K562 (cell line): ENCODE data around the gene SGK1. TPM values are rescaled to one million over a fixed set of nuclear protein-coding genes. Genes with fewer than 3 reads are reported as not detected.

ENCODE experiments used
- ATAC-seq: fragments of 200-7000 bp; cut with Tn5 transposase; 3 replicates; pipeline ENCODE4 v1.9.1; 2020; ENCODE audit warnings: moderate library complexity
- BruUV-seq: library from RNA; stranded (reverse); fragments of 400-500 nt; replicated peaks from 2 replicates; lab custom pipeline; 2021; lab: Mats Ljungman, UMichigan
- CTCF ChIA-PET: fragments of 300-600 bp; formaldehyde crosslinking; extraction: SDS; loops from one replicate; lab custom pipeline; 2021; ENCODE audit warnings: low intra/inter-chr PET ratio; lab: Yijun Ruan, JAX
- POLR2A ChIA-PET: fragments of 300-600, 350-650 bp; sonication (Branson Sonifier 250); formaldehyde crosslinking; extraction: SDS; loops from one replicate; lab custom pipeline; 2021; ENCODE audit warnings: antibody characterized with exemption, inconsistent platforms; lab: Yijun Ruan, JAX
- DNase-seq, 4 experiments: peaks; one replicate each; pipeline versions ENCODE4 v3.0.0 to v3.0.0-alpha.2; 2011 to 2018; ENCODE audit warnings: low spot score in 3 of 4, mixed read lengths in 3 of 4; ENCODE audit errors: extremely low read depth in 1 of 4
- FAIRE-seq: peaks from 2 replicates; lab custom pipeline; 2011; peaks lifted over from hg19 to GRCh38; lab: Jason Lieb, UNC
- H2AFZ ChIP-seq: 2 replicates; pipeline ENCODE4 v1.6.0; 2011; ENCODE audit warnings: low read depth, low read length, control low read depth, inconsistent platforms
- H3K27ac ChIP-seq: fragments of 200-600 bp; 3 replicates; pipeline ENCODE4 v1.8.0; 2011; ENCODE audit warnings: low read depth, mild to moderate bottlenecking, control low read depth, inconsistent platforms, low read length, moderate library complexity, mixed read lengths; ENCODE audit errors: extremely low read depth
- H3K27me3 ChIP-seq, 2 experiments: fragments of 300-600 bp in 1 of 2; 2 replicates in 1 of 2; 3 replicates in 1 of 2; pipeline versions ENCODE4 v1.6.0 to v1.8.0; 2011; ENCODE audit warnings: inconsistent platforms in 2 of 2, low read length in 2 of 2, mild to moderate bottlenecking in 1 of 2, mixed read lengths in 1 of 2, moderate library complexity in 1 of 2; ENCODE audit not compliant: control insufficient read depth in 2 of 2, insufficient read depth in 2 of 2
- H3K36me3 ChIP-seq: fragments of 300-600 bp; 3 replicates; pipeline ENCODE4 v1.8.0; 2011; ENCODE audit warnings: mild to moderate bottlenecking, low read length, inconsistent platforms; ENCODE audit not compliant: control insufficient read depth, insufficient read depth
- H3K4me1 ChIP-seq, 2 experiments: fragments of 200-600 bp in 1 of 2; replicated peaks in 1 of 2; 2 replicates in 1 of 2; 3 replicates in 1 of 2; pipeline versions ENCODE4 v1.5.1 to v1.8.0; 2011; ENCODE audit warnings: inconsistent platforms in 2 of 2, low read length in 2 of 2, mild to moderate bottlenecking in 1 of 2, mixed read lengths in 1 of 2, moderate library complexity in 1 of 2; ENCODE audit not compliant: control insufficient read depth in 2 of 2, insufficient read depth in 2 of 2
- H3K4me2 ChIP-seq: 2 replicates; pipeline ENCODE4 v1.6.1; 2011; ENCODE audit warnings: low read length, control low read depth, inconsistent platforms, mixed read lengths; ENCODE audit not compliant: insufficient read depth
- H3K4me3 ChIP-seq: fragments of 200-600 bp; sonication (generic), shearing (Covaris generic); 2 replicates; pipeline ENCODE4 v1.5.1; 2016; ENCODE audit warnings: control low read depth, inconsistent platforms
- H3K79me2 ChIP-seq: fragments of 200-600 bp; 3 replicates; pipeline ENCODE4 v1.8.0; 2011; ENCODE audit warnings: low read length, inconsistent platforms; ENCODE audit not compliant: control insufficient read depth, insufficient read depth
- H3K9ac ChIP-seq, 2 experiments: 2 replicates each; pipeline versions ENCODE4 v1.6.0 to v1.6.1; 2011; ENCODE audit warnings: low read depth in 2 of 2, low read length in 2 of 2, control low read depth in 1 of 2, inconsistent platforms in 1 of 2, mild to moderate bottlenecking in 1 of 2, mixed read lengths in 1 of 2; ENCODE audit not compliant: insufficient read depth in 1 of 2
- H3K9me1 ChIP-seq: one replicate; pipeline ENCODE4 v1.6.0; 2011; ENCODE audit warnings: inconsistent platforms, mild to moderate bottlenecking, low read length, moderate library complexity; ENCODE audit not compliant: control insufficient read depth, insufficient read depth
- H3K9me3 ChIP-seq: replicated peaks from 2 replicates; pipeline ENCODE4 v1.5.1; 2011; ENCODE audit warnings: low read depth, low read length, inconsistent platforms; ENCODE audit not compliant: control insufficient read depth, insufficient read depth
- H4K20me1 ChIP-seq: replicated peaks from 2 replicates; pipeline ENCODE4 v1.6.1; 2011; ENCODE audit warnings: low read length, inconsistent platforms, mixed read lengths; ENCODE audit not compliant: control insufficient read depth, insufficient read depth
- CBX5 ChIP-seq: IDR thresholded peaks from 2 replicates; pipeline ENCODE4 v1.6.1; 2014; ENCODE audit warnings: low read depth, borderline replicate concordance
- CCAR2 ChIP-seq: fragments of 200-400 bp; formaldehyde crosslinking; IDR thresholded peaks from 2 replicates; pipeline ENCODE4 v1.6.1; 2017; ENCODE audit warnings: mild to moderate bottlenecking, low read depth, low read length
- E4F1 ChIP-seq: fragments of 250-450 bp; sonication (Bioruptor Pico); IDR thresholded peaks from 2 replicates; pipeline ENCODE4 v1.5.0; 2021; ENCODE audit warnings: mild to moderate bottlenecking, borderline replicate concordance
- HBP1 ChIP-seq: fragments of 450-650 bp; formaldehyde crosslinking; IDR thresholded peaks from 2 replicates; pipeline ENCODE4 v1.4.0; 2022; ENCODE audit warnings: missing genetic modification characterization
- IRF2 ChIP-seq: sonication (generic); formaldehyde crosslinking; IDR thresholded peaks from 2 replicates; pipeline ENCODE4 v1.8.1; 2022; ENCODE audit warnings: mild to moderate bottlenecking, missing genetic modification reagents
- KDM1A ChIP-seq, 2 experiments: fragments of 450-650 bp; IDR thresholded peaks; 2 replicates each; pipeline ENCODE4 v1.6.1; 2016; ENCODE audit warnings: mild to moderate bottlenecking in 2 of 2
- KDM2B ChIP-seq: fragments of 250-450 bp; sonication (Bioruptor Pico); IDR thresholded peaks from 2 replicates; pipeline ENCODE4 v1.8.0; 2021; ENCODE audit warnings: mild to moderate bottlenecking, moderate library complexity
- MTA3 ChIP-seq: fragments of 450-650 bp; formaldehyde crosslinking; IDR thresholded peaks from 2 replicates; pipeline ENCODE4 v1.6.1; 2017; ENCODE audit warnings: mild to moderate bottlenecking, borderline replicate concordance
- NR1H2 ChIP-seq: sonication (generic); formaldehyde crosslinking; IDR thresholded peaks from 2 replicates; pipeline ENCODE4 v1.4.0; 2020; ENCODE audit warnings: mild to moderate bottlenecking, missing genetic modification reagents
- RBM22 ChIP-seq: fragments of 200-400 bp; formaldehyde crosslinking; IDR thresholded peaks from 2 replicates; pipeline ENCODE4 v1.6.1; 2018; ENCODE audit warnings: low read length, low read depth; ENCODE audit not compliant: poor library complexity, severe bottlenecking
- RCOR1 ChIP-seq, 2 experiments: IDR thresholded peaks; 2 replicates each; pipeline ENCODE4 v1.6.1; 2012; ENCODE audit warnings: low read depth in 2 of 2, low read length in 2 of 2, borderline replicate concordance in 1 of 2, improper control_type of control experiment in 1 of 2
- SMC3 ChIP-seq: conservative IDR thresholded peaks from 2 replicates; pipeline ENCODE4 v1.6.1; 2011; ENCODE audit warnings: low read depth, low read length, improper control_type of control experiment; ENCODE audit not compliant: insufficient read depth
- SPI1 ChIP-seq: IDR thresholded peaks from 2 replicates; pipeline ENCODE4 v1.6.1; 2011; ENCODE audit warnings: low read depth, low read length, control low read depth, borderline replicate concordance
- ZEB2 ChIP-seq: fragments of 450-650 bp; IDR thresholded peaks from 2 replicates; pipeline ENCODE4 v1.6.1; 2016
- WGBS: fragments of 100-300 bp; shearing (Covaris generic); methylation state at CpG from one replicate; pipeline ENCODE4 v1.1.6; 2016; ENCODE audit warnings: low coverage, mixed read lengths; ENCODE audit not compliant: insufficient coverage; ENCODE audit errors: missing lambda C conversion rate; 5-methylcytosine and 5-hydroxymethylcytosine counted together
- in situ Hi-C: fragments of 300-500 bp; cut with MboI; formaldehyde crosslinking; loops from 4 replicates; pipeline ENCODE4 v1.15.0; 2018; ENCODE audit warnings: inconsistent platforms, mixed read lengths
- intact Hi-C: fragments of 100-400 bp; cut with micrococcal nuclease; formaldehyde crosslinking; loops from 2 replicates; pipeline ENCODE4 v1.14.2; 2022
- polyA plus RNA-seq, 8 experiments: library from polyadenylated mRNA; depleted of rRNA in 4 of 8; stranded (reverse) in 5 of 8; unstranded in 3 of 8; fragments of >200 nt; fragmentation: Nextera tagmentation in 2 of 8; fragmentation: Illumina TruSeq in 1 of 8; extraction: Ambion mirVana in 2 of 8; extraction: Trizol in 1 of 8; gene quantifications; 2 replicates each; pipeline versions ENCODE4 v1.2.1 to v1.2.3, GENCODE V29; 2011 to 2014; ENCODE audit warnings: inconsistent platforms in 1 of 8, missing spikeins in 1 of 8
- total RNA-seq, 7 experiments: library from RNA; depleted of rRNA in 6 of 7; stranded (reverse); fragments of >200 nt in 6 of 7; fragmentation: Illumina TruSeq in 2 of 7; extraction: Trizol in 2 of 7; gene quantifications; 2 replicates each; pipeline versions ENCODE4 v1.2.1 to v1.2.3, GENCODE V29; 2011 to 2021; ENCODE audit warnings: low replicate concordance in 1 of 7
- TF ChIP-seq, protein P1 (sequence below): sonication (generic); formaldehyde crosslinking; IDR thresholded peaks from 2 replicates; pipeline ENCODE4 v1.8.1; 2023; ENCODE audit warnings: mild to moderate bottlenecking, missing genetic modification reagents
- TF ChIP-seq, protein P2 (sequence below): fragments of 250-450 bp; sonication (Bioruptor Pico); IDR thresholded peaks from 2 replicates; pipeline ENCODE4 v1.8.0; 2022; ENCODE audit warnings: moderate library complexity, mild to moderate bottlenecking, inconsistent platforms

Gene SGK1
- total and polyA plus RNA-seq, 9 of the 15 experiments (the other 6 are each of a cell fraction or from before 2014, with no cell fraction given), result 3.5 to 7.2 (median 3.9) TPM

GRCh38 chr6:134223796-134224420, 94.0 kb downstream of the SGK1 start (continued):
- TF ChIP-seq, protein P1, sequence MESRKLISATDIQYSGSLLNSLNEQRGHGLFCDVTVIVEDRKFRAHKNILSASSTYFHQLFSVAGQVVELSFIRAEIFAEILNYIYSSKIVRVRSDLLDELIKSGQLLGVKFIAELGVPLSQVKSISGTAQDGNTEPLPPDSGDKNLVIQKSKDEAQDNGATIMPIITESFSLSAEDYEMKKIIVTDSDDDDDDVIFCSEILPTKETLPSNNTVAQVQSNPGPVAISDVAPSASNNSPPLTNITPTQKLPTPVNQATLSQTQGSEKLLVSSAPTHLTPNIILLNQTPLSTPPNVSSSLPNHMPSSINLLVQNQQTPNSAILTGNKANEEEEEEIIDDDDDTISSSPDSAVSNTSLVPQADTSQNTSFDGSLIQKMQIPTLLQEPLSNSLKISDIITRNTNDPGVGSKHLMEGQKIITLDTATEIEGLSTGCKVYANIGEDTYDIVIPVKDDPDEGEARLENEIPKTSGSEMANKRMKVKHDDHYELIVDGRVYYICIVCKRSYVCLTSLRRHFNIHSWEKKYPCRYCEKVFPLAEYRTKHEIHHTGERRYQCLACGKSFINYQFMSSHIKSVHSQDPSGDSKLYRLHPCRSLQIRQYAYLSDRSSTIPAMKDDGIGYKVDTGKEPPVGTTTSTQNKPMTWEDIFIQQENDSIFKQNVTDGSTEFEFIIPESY (CRISPR knock-in tag), result no peak
- TF ChIP-seq KDM1A (IDR thresholded peaks at IDR 0.05) (no peak), IRF2 (CRISPR knock-in tag) (no peak), CBX5 (no peak), MTA3 (no peak), CCAR2 (no peak), HBP1 (no peak)

- H3K4me2 ChIP-seq, result no peak overlapping the region
- no peaks in the 10 kb centered on the region for H3K9me1 ChIP-seq
- 61% methylated on average over 3 of the region's 3 CpGs for whole genome bisulfite sequencing
- H2AFZ ChIP-seq, result no peak overlapping the region
- CTCF ChIA-PET, result no interaction called here
- FAIRE-seq (no peak), DNase-seq (no peak), ATAC-seq (no peak)
- peaks cover 7 to 11% of the 10 kb centered on the region in 2 experiments; a peak in 4 of 5 replicates for H3K4me1 ChIP-seq
- BruUV-seq, result no TSS peak
- H3K79me2 ChIP-seq, result no peaks in the 10 kb centered on the region
- POLR2A ChIA-PET, result interaction anchor here (0.6 to 1.6 kb wide), 3 partner anchors 8 to 19 kb away, joined by 3 to 4 read pairs (median 4); no protein-coding TSS in a partner anchor
- in situ Hi-C loops (no loop called here), intact Hi-C loops (no loop called here)
- no peak overlapping the region for H3K9ac ChIP-seq
- H3K36me3 ChIP-seq, result no peaks in the 10 kb centered on the region
- H3K27ac ChIP-seq, result no peak overlapping the region
- H3K27me3 ChIP-seq, result no peaks in the 10 kb centered on the region
- no peaks in the 10 kb centered on the region for H3K9me3 ChIP-seq
- no peak overlapping the region for H3K4me3 ChIP-seq
- H4K20me1 ChIP-seq, result no peaks in the 10 kb centered on the region
- TF ChIP-seq E4F1 (CRISPR knock-in tag) (no peak), RBM22 (no peak), SPI1 (no peak), RCOR1 (IDR thresholded peaks at IDR 0.05; ENCODE audit: borderline replicate concordance in 1 of 2, low read depth in 2 of 2, low read length in 2 of 2) (no peak), KDM2B (no peak), NR1H2 (CRISPR knock-in tag) (no peak), ZEB2 (no peak), SMC3 (no peak)
- TF ChIP-seq, protein P2, sequence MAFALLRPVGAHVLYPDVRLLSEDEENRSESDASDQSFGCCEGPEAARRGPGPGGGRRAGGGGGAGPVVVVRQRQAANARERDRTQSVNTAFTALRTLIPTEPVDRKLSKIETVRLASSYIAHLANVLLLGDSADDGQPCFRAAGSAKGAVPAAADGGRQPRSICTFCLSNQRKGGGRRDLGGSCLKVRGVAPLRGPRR (CRISPR knock-in tag), result no peak
Observed at GRCh38 chr6:134221250-134221649, 96.7 kb downstream of the SGK1 start.
